Vagina (tissue), 2 donors: ENCODE data around the gene TTC33.
"Not testable (repeated sequence)": the region's sequence is repeated elsewhere in the genome, so short reads cannot be mapped to it uniquely, and the experiment has no call there.

Experiments
- CTCF ChIP-seq, 3 experiments: fragments of 450-650 bp in 2 of 3; fragments of 200-600 bp in 1 of 3; sonication (generic) in 1 of 3; IDR thresholded peaks; one replicate each; pipeline ENCODE4 v1.5.1; 2017 to 2019; ENCODE audit warnings: antibody characterized with exemption in 3 of 3, mild to moderate bottlenecking in 2 of 3, moderate library complexity in 2 of 3
- POLR2A ChIP-seq, 2 donors: fragments of 450-650 bp; IDR thresholded peaks; one replicate each; pipeline ENCODE4 v1.6.1; 2017; ENCODE audit warnings: antibody characterized with exemption in 2 of 2, mild to moderate bottlenecking in 2 of 2, moderate library complexity in 2 of 2

- TF ChIP-seq CTCF, POLR2A (IDR thresholded peaks at IDR 0.05): not testable (repeated sequence)
Observed at GRCh38 chr5:40705484-40705883, 50.3 kb downstream of the TTC33 start.
